B cell (primary cell): ENCODE data around the gene PAN2. TPM values are rescaled to one million over a fixed set of nuclear protein-coding genes. Genes with fewer than 3 reads are reported as not detected.

Experiments
- ATAC-seq: fragments of 200-7000 bp; cut with Tn5 transposase; one replicate; pipeline ENCODE4 v1.10.0; 2021; ENCODE audit warnings: low read depth, mild to moderate bottlenecking, moderate number of reproducible peaks, moderate library complexity
- CTCF ChIA-PET: fragments of 350-600 bp; sonication (Branson Sonifier 250); formaldehyde crosslinking; loops from one replicate; lab custom pipeline; 2021; ENCODE audit warnings: antibody characterized with exemption, inconsistent platforms; lab: Charles Lee
- POLR2A ChIA-PET: fragments of 350-600 bp; sonication (Branson Sonifier 250); formaldehyde crosslinking; loops from one replicate; lab custom pipeline; 2021; ENCODE audit warnings: antibody characterized with exemption; lab: Charles Lee
- DNase-seq: peaks from one replicate; pipeline ENCODE4 v3.0.0; 2013
- H2AFZ ChIP-seq: 2 replicates; pipeline ENCODE4 v1.6.1; 2012; ENCODE audit warnings: mild to moderate bottlenecking, low read depth, low read length; ENCODE audit not compliant: insufficient read depth, poor library complexity, severe bottlenecking
- H3K27ac ChIP-seq, 2 donors: 1 replicate in 1 of 2; 2 replicates in 1 of 2; pipeline ENCODE4 v1.5.1; 2012 to 2013; ENCODE audit warnings: low read length in 2 of 2, mild to moderate bottlenecking in 2 of 2, moderate library complexity in 1 of 2
- H3K27me3 ChIP-seq, 4 experiments: fragments of 200-600 bp in 1 of 4; sonication (generic) in 1 of 4; replicated peaks in 1 of 4; 1 replicate in 2 of 4; 2 replicates in 2 of 4; pipeline versions ENCODE4 v1.6.1 to v1.7.0; 2013 to 2016; ENCODE audit warnings: low read length in 3 of 4, mild to moderate bottlenecking in 2 of 4, mixed read lengths in 1 of 4, moderate library complexity in 1 of 4; ENCODE audit not compliant: insufficient read depth in 4 of 4, control insufficient read depth in 3 of 4; ENCODE audit errors: control extremely low read depth in 1 of 4
- H3K36me3 ChIP-seq, 2 experiments: replicated peaks in 1 of 2; 1 replicate in 1 of 2; 2 replicates in 1 of 2; pipeline versions ENCODE4 v1.6.1 to v1.7.1; 2013; ENCODE audit warnings: low read length in 1 of 2; ENCODE audit not compliant: insufficient read depth in 2 of 2, control insufficient read depth in 1 of 2; ENCODE audit errors: control extremely low read depth in 1 of 2, extremely low read depth in 1 of 2
- H3K4me1 ChIP-seq, 2 donors: fragments of 200-600 bp in 1 of 2; sonication (generic) in 1 of 2; 1 replicate in 1 of 2; 2 replicates in 1 of 2; pipeline versions ENCODE4 v1.5.1 to v1.6.1; 2013 to 2017; ENCODE audit warnings: low read length in 2 of 2; ENCODE audit not compliant: control insufficient read depth in 2 of 2, insufficient read depth in 2 of 2
- H3K4me2 ChIP-seq: replicated peaks from 2 replicates; pipeline ENCODE3; 2012; ENCODE audit warnings: mild to moderate bottlenecking, low read depth, low read length; ENCODE audit not compliant: poor library complexity, severe bottlenecking
- H3K4me3 ChIP-seq, 5 experiments: fragments of 200-600 bp in 1 of 5; sonication (generic) in 1 of 5; 1 replicate in 3 of 5; 2 replicates in 2 of 5; pipeline versions ENCODE4 v1.5.1 to v1.7.0; 2011 to 2016; ENCODE audit warnings: low read length in 4 of 5, mild to moderate bottlenecking in 4 of 5, low read depth in 2 of 5, control low read depth in 1 of 5, moderate library complexity in 1 of 5; ENCODE audit not compliant: insufficient read depth in 1 of 5; ENCODE audit errors: control extremely low read depth in 1 of 5, extremely low read depth in 1 of 5
- H3K79me2 ChIP-seq: fragments of 200-600 bp; sonication (generic); one replicate; pipeline ENCODE4 v1.6.0; 2016; ENCODE audit warnings: low read length; ENCODE audit not compliant: control insufficient read depth, insufficient read depth
- H3K9ac ChIP-seq: fragments of 200-600 bp; sonication (generic); 2 replicates; pipeline ENCODE4 v1.6.1; 2017; ENCODE audit warnings: mild to moderate bottlenecking, low read length, moderate library complexity
- H3K9me3 ChIP-seq, 3 donors: one replicate each; pipeline versions ENCODE4 v1.6.1 to v1.7.1; 2013; ENCODE audit warnings: low read length in 2 of 3; ENCODE audit not compliant: control insufficient read depth in 2 of 3, insufficient read depth in 1 of 3; ENCODE audit errors: control extremely low read depth in 1 of 3
- H4K20me1 ChIP-seq: 2 replicates; pipeline ENCODE4 v1.6.0; 2012; ENCODE audit warnings: mild to moderate bottlenecking, low read length; ENCODE audit not compliant: insufficient read depth, control insufficient read depth, poor library complexity, severe bottlenecking
- H3K27ac Mint-ChIP-seq: one replicate; pipeline ENCODE4 v1.8.0; 2021; ENCODE audit warnings: mixed read lengths
- H3K27me3 Mint-ChIP-seq: one replicate; pipeline ENCODE4 v1.8.0; 2021; ENCODE audit warnings: mixed read lengths
- H3K4me1 Mint-ChIP-seq: one replicate; pipeline ENCODE4 v1.8.0; 2021; ENCODE audit warnings: mixed read lengths
- H3K4me3 Mint-ChIP-seq: one replicate; pipeline ENCODE4 v1.8.0; 2021; ENCODE audit warnings: mixed read lengths
- H3K9me3 Mint-ChIP-seq: one replicate; pipeline ENCODE4 v1.8.0; 2022; ENCODE audit warnings: mixed read lengths; ENCODE audit not compliant: insufficient read depth
- CTCF ChIP-seq: fragments of 200-600 bp; IDR thresholded peaks from one replicate; pipeline ENCODE4 v1.8.0; 2022; ENCODE audit warnings: antibody characterized with exemption, mild to moderate bottlenecking
- EZH2 ChIP-seq: IDR thresholded peaks from 2 replicates; pipeline ENCODE4 v1.6.1; 2012; ENCODE audit warnings: borderline replicate concordance, low read depth, mild to moderate bottlenecking, moderate library complexity, low read length; ENCODE audit not compliant: insufficient read depth, poor library complexity, severe bottlenecking
- WGBS: methylation state at CpG from one replicate; pipeline ENCODE4 v1.1.5; 2013; ENCODE audit warnings: missing lambda C conversion rate; ENCODE audit not compliant: insufficient coverage; 5-methylcytosine and 5-hydroxymethylcytosine counted together
- intact Hi-C: fragments of 100-400 bp; cut with micrococcal nuclease; formaldehyde crosslinking; loops from one replicate; pipeline ENCODE4 v1.10.0; 2022
- polyA plus RNA-seq: library from polyadenylated mRNA; depleted of rRNA; stranded (reverse); fragments of >200 nt; gene quantifications from 2 replicates; pipeline ENCODE4 v1.2.3, GENCODE V29; 2012
- total RNA-seq, 2 donors: library from RNA; stranded (reverse); fragments of 120-200 nt in 1 of 2; gene quantifications; 1 replicate in 1 of 2; 2 replicates in 1 of 2; pipeline versions ENCODE4 v1.2.3 to v1.2.4, GENCODE V29; 2013 to 2022

The PAN2 gene
- total and polyA plus RNA-seq, 2 donors (not counting 1 experiment from before 2014, with no cell fraction given) = 211 to 230 TPM

- Mint-ChIP-seq H3K4me1 (peaks cover 47% of the 10 kb centered on the region), H3K27ac (peak overlapping the region; percentile 96), H3K9me3 (no peaks in the 10 kb centered on the region), H3K27me3 (no peaks in the 10 kb centered on the region), H3K4me3 (peak overlapping the region; percentile 75)
- Histone ChIP-seq H3K4me1 (peaks cover 49 to 64% of the 10 kb centered on the region in 2 donors), H3K9me3 (peaks cover 0 to 12% (median 10%) of the 10 kb centered on the region in 3 donors), H2AFZ (peak overlapping the region; percentile 36), H3K27ac (peak overlapping the region; percentile 75 to 80), H3K4me2 (peak overlapping the region; percentile 72), H3K4me3 (peak overlapping the region in 1 of 5 experiments; percentile 44), H3K9ac (peak overlapping the region; percentile 39), H3K79me2 (no peaks in the 10 kb centered on the region), H4K20me1 (no peaks in the 10 kb centered on the region), H3K27me3 (no peaks in the 10 kb centered on the region), H3K36me3 (no peaks in the 10 kb centered on the region)
- peak; percentile 31 for ATAC-seq
- WGBS = 0% methylated on average over 1 of the region's 7 CpGs
- intact Hi-C loops = loop anchor here (1.0 to 5.0 kb wide), 3 partner anchors 15 to 87 kb away; partner anchors contain the start of genes IL23A and STAT2
- peak; percentile 46 for DNase-seq
- CTCF ChIA-PET = interaction anchor here (0.7 to 1.7 kb wide), 11 partner anchors 15 to 1091 kb away, joined by 3 to 14 read pairs (median 3); partner anchors contain the start of genes IL23A, SMARCC2, SPRYD4 and STAT2
- TF ChIP-seq CTCF = no peak
- no peak for TF ChIP-seq EZH2
- POLR2A ChIA-PET = interaction anchor here (0.5 to 1.9 kb wide), 9 partner anchors 14 to 728 kb away, joined by 3 to 19 read pairs (median 4); partner anchors contain the start of genes CNPY2 and STAT2
Measured at GRCh38 chr12:56374726-56375597, 41.2 kb upstream of the PAN2 start.
